SK-N-SH (cell line): ENCODE results near the gene FAM83D. TPM values are rescaled to one million over a fixed set of nuclear protein-coding genes. Genes with fewer than 3 reads are reported as not detected.

Experiments used
- CTCF ChIA-PET: fragments of 300-600, 350-600 bp; formaldehyde crosslinking; extraction: SDS; loops from one replicate; lab custom pipeline; 2021; lab: Yijun Ruan, JAX
- POLR2A ChIA-PET: fragments of 350-600 bp; sonication (Branson Sonifier 250); formaldehyde crosslinking; extraction: SDS; loops from one replicate; lab custom pipeline; 2020; ENCODE audit warnings: antibody characterized with exemption, inconsistent platforms; lab: Yijun Ruan, JAX
- DNase-seq: peaks from one replicate; pipeline ENCODE4 v3.0.0; 2012
- H2AFZ ChIP-seq: fragments of 200-600 bp; sonication (generic); 2 replicates; pipeline ENCODE4 v1.8.1; 2016; ENCODE audit warnings: antibody characterized with exemption, mild to moderate bottlenecking, low read depth
- H3F3A ChIP-seq: fragments of 200-600 bp; sonication (generic); replicated peaks from 2 replicates; pipeline ENCODE3; 2016; ENCODE audit warnings: antibody characterized with exemption, mild to moderate bottlenecking; ENCODE audit not compliant: insufficient read depth
- H3K27ac ChIP-seq, 2 experiments: fragments of 200-500 bp in 1 of 2; fragments of 200-600 bp in 1 of 2; sonication (Bioruptor generic) in 1 of 2; sonication (generic), shearing (Covaris generic) in 1 of 2; 2 replicates each; pipeline versions ENCODE4 v1.5.1 to v1.6.1; 2014 to 2016; ENCODE audit warnings: low read depth in 2 of 2, inconsistent platforms in 1 of 2, low read length in 1 of 2, mild to moderate bottlenecking in 1 of 2, mixed read lengths in 1 of 2
- H3K27me3 ChIP-seq: fragments of 200-600 bp; sonication (generic), shearing (Covaris generic); 2 replicates; pipeline ENCODE4 v1.6.1; 2016; ENCODE audit warnings: mixed run types; ENCODE audit not compliant: insufficient read depth
- H3K36me3 ChIP-seq, 2 experiments: fragments of 200-500 bp in 1 of 2; fragments of 200-600 bp in 1 of 2; sonication (Bioruptor generic) in 1 of 2; sonication (generic) in 1 of 2; replicated peaks in 1 of 2; 2 replicates each; pipeline versions ENCODE3 to v1.5.1; 2014 to 2016; ENCODE audit warnings: low read length in 1 of 2, mild to moderate bottlenecking in 1 of 2; ENCODE audit not compliant: insufficient read depth in 2 of 2, control insufficient read depth in 1 of 2
- H3K4me1 ChIP-seq, 2 experiments: fragments of 200-500 bp in 1 of 2; fragments of 200-600 bp in 1 of 2; sonication (Bioruptor generic) in 1 of 2; sonication (generic), shearing (Covaris generic) in 1 of 2; 2 replicates each; pipeline versions ENCODE4 v1.5.1 to v1.6.1; 2014 to 2016; ENCODE audit warnings: low read depth in 1 of 2, low read length in 1 of 2, mixed run types in 1 of 2; ENCODE audit not compliant: insufficient read depth in 2 of 2, control insufficient read depth in 1 of 2
- H3K4me2 ChIP-seq: fragments of 200-600 bp; sonication (generic), shearing (Covaris generic); 2 replicates; pipeline ENCODE4 v1.6.1; 2017; ENCODE audit warnings: mixed run types
- H3K4me3 ChIP-seq, 2 experiments: fragments of 200-500 bp in 1 of 2; fragments of 200-600 bp in 1 of 2; sonication (Bioruptor generic) in 1 of 2; sonication (generic), shearing (Covaris generic) in 1 of 2; 2 replicates each; pipeline versions ENCODE4 v1.5.1 to v1.8.1; 2014 to 2016; ENCODE audit warnings: low read depth in 2 of 2, inconsistent platforms in 1 of 2, low read length in 1 of 2, mild to moderate bottlenecking in 1 of 2, mixed read lengths in 1 of 2, moderate library complexity in 1 of 2
- H3K79me2 ChIP-seq: fragments of 200-600 bp; sonication (generic); 2 replicates; pipeline ENCODE4 v1.8.1; 2017; ENCODE audit warnings: mild to moderate bottlenecking; ENCODE audit not compliant: insufficient read depth
- H3K9ac ChIP-seq: fragments of 200-600 bp; sonication (generic); 2 replicates; pipeline ENCODE4 v1.6.1; 2017; ENCODE audit warnings: mixed run types
- H3K9me2 ChIP-seq: fragments of 200-600 bp; sonication (generic); 2 replicates; pipeline ENCODE4 v1.6.1; 2017; ENCODE audit warnings: mixed run types
- H3K9me3 ChIP-seq: fragments of 200-600 bp; sonication (generic); 2 replicates; pipeline ENCODE4 v1.6.1; 2017; ENCODE audit warnings: mixed run types, mild to moderate bottlenecking, moderate library complexity
- H4K20me1 ChIP-seq: fragments of 200-600 bp; sonication (generic); 2 replicates; pipeline ENCODE4 v1.6.1; 2017; ENCODE audit warnings: mild to moderate bottlenecking, mixed run types; ENCODE audit not compliant: insufficient read depth
- CTCF ChIP-seq: fragments of 200-600 bp; sonication (generic); IDR thresholded peaks from 2 replicates; pipeline ENCODE4 v1.6.1; 2017; ENCODE audit warnings: antibody characterized with exemption, mild to moderate bottlenecking, moderate library complexity
- EP300 ChIP-seq, 2 experiments: IDR thresholded peaks; 2 replicates each; pipeline versions ENCODE4 v1.4.0 to v1.6.1; 2012; ENCODE audit warnings: borderline replicate concordance in 1 of 2, low read depth in 1 of 2, low read length in 1 of 2
- FOXJ3 ChIP-seq: sonication (generic); formaldehyde crosslinking; IDR thresholded peaks from 2 replicates; pipeline ENCODE4 v1.5.1; 2020; ENCODE audit warnings: mild to moderate bottlenecking, missing genetic modification reagents
- GABPA ChIP-seq: IDR thresholded peaks from 2 replicates; pipeline ENCODE4 v1.4.0; 2012; ENCODE audit warnings: low read depth, mild to moderate bottlenecking
- JUND ChIP-seq: IDR thresholded peaks from 2 replicates; pipeline ENCODE4 v1.4.0; 2012
- MAX ChIP-seq: IDR thresholded peaks from 2 replicates; pipeline ENCODE4 v1.4.0; 2012; ENCODE audit warnings: low read depth
- MEF2A ChIP-seq: IDR thresholded peaks from 2 replicates; pipeline ENCODE4 v1.4.0; 2012; ENCODE audit warnings: low read depth, borderline replicate concordance
- MXI1 ChIP-seq: IDR thresholded peaks from 2 replicates; pipeline ENCODE4 v1.6.1; 2012; ENCODE audit warnings: mild to moderate bottlenecking, low read depth, low read length, improper control_type of control experiment
- NFIC ChIP-seq: IDR thresholded peaks from 2 replicates; pipeline ENCODE4 v1.4.0; 2012; ENCODE audit warnings: borderline replicate concordance
- NRF1 ChIP-seq: IDR thresholded peaks from 2 replicates; pipeline ENCODE4 v1.6.1; 2012; ENCODE audit warnings: low read depth, mild to moderate bottlenecking, low read length
- POLR2AphosphoS5 ChIP-seq: IDR thresholded peaks from 2 replicates; pipeline ENCODE4 v1.6.1; 2012; ENCODE audit warnings: low read depth, low read length
- REST ChIP-seq: IDR thresholded peaks from 2 replicates; pipeline ENCODE4 v1.6.1; 2012; ENCODE audit warnings: mild to moderate bottlenecking, low read depth, low read length, moderate library complexity
- RFX5 ChIP-seq: IDR thresholded peaks from 2 replicates; pipeline ENCODE4 v1.6.1; 2012; ENCODE audit warnings: mild to moderate bottlenecking, improper control_type of control experiment, low read length
- SIN3A ChIP-seq: IDR thresholded peaks from 2 replicates; pipeline ENCODE4 v1.6.1; 2012; ENCODE audit warnings: low read depth, mild to moderate bottlenecking, low read length, moderate library complexity, borderline replicate concordance
- TAF1 ChIP-seq: IDR thresholded peaks from 2 replicates; pipeline ENCODE4 v1.6.1; 2012; ENCODE audit warnings: low read depth, mild to moderate bottlenecking, low read length, moderate library complexity, borderline replicate concordance
- TCF12 ChIP-seq: IDR thresholded peaks from 2 replicates; pipeline ENCODE4 v1.4.0; 2012
- USF1 ChIP-seq: IDR thresholded peaks from 2 replicates; pipeline ENCODE4 v1.4.0; 2012; ENCODE audit warnings: low read depth, borderline replicate concordance
- USF2 ChIP-seq: fragments of 150-350 bp; IDR thresholded peaks from 2 replicates; pipeline ENCODE4 v1.6.1; 2017; ENCODE audit warnings: antibody characterized with exemption, low read length, low read depth, borderline replicate concordance
- YY1 ChIP-seq: IDR thresholded peaks from 2 replicates; pipeline ENCODE4 v1.4.0; 2012; ENCODE audit warnings: low read depth, mild to moderate bottlenecking
- WGBS: methylation state at CpG from one replicate; pipeline ENCODE4 v1.1.6; 2017; ENCODE audit warnings: low lambda C conversion rate; 5-methylcytosine and 5-hydroxymethylcytosine counted together
- polyA plus RNA-seq, 3 experiments: library from polyadenylated mRNA; depleted of rRNA; stranded (reverse); fragments of >200 nt; gene quantifications; 2 replicates each; pipeline ENCODE4 v1.2.3, GENCODE V29; 2012

FAM83D gene
- polyA plus RNA-seq, 1 of the 3 experiments (the other 2 are of a cell fraction), result 21.5 TPM

GRCh38 chr20:38987777-38988176 is 61.6 kb downstream of the FAM83D start:
- no peak for TF ChIP-seq REST
- no peak for TF ChIP-seq MAX
- no peak for TF ChIP-seq SIN3A
- TF ChIP-seq MEF2A, result no peak
- TF ChIP-seq RFX5, result no peak
- TF ChIP-seq USF2, result no peak
- no peak for TF ChIP-seq TCF12
- no peak for TF ChIP-seq TAF1
- no peak for TF ChIP-seq YY1
- no peak for TF ChIP-seq NRF1
- no peak for TF ChIP-seq MXI1
- TF ChIP-seq, all 33 proteins: peak for 0
- CTCF ChIA-PET, result interaction anchor here (0.5 kb wide), 1 partner anchor 1827 kb away, joined by 3 read pairs; no protein-coding TSS in a partner anchor
- Histone ChIP-seq H3F3A (peaks cover 15% of the 10 kb centered on the region), H3K4me1 (peaks cover 0 to 16% of the 10 kb centered on the region in 2 experiments), H3K4me3 (no peak overlapping the region), H3K27ac (no peak overlapping the region), H4K20me1 (peaks cover 4% of the 10 kb centered on the region), H3K9me3 (no peaks in the 10 kb centered on the region), H3K36me3 (peaks cover 26 to 57% of the 10 kb centered on the region in 2 experiments), H3K79me2 (peaks cover 8% of the 10 kb centered on the region), H3K9ac (no peak overlapping the region), H3K4me2 (no peak overlapping the region), H3K9me2 (no peaks in the 10 kb centered on the region), H2AFZ (no peak overlapping the region), H3K27me3 (no peaks in the 10 kb centered on the region)
- POLR2A ChIA-PET, result no interaction called here
- DNase-seq, result no peak
- WGBS, result 100% methylated on average over 4 of the region's 4 CpGs

GRCh38 chr20:38990728-38991127 is 64.5 kb downstream of the FAM83D start:
- ChIA-PET CTCF (interaction anchor here (0.6 to 1.2 kb wide), 3 partner anchors 60 to 1943 kb away, joined by 3 read pairs; no protein-coding TSS in a partner anchor), POLR2A (interaction anchor here (1.1 kb wide), 1 partner anchor 28 kb away, joined by 3 read pairs; the partner anchor contains the start of gene DHX35)
- H3K36me3 ChIP-seq, result peaks cover 35 to 69% of the 10 kb centered on the region in 2 experiments
- 0 out of 2 replicates have a peak, but pooled peaks cover 5% of the 10 kb centered on the region for H3K79me2 ChIP-seq
- H3K4me1 ChIP-seq, result peaks cover 0 to 7% of the 10 kb centered on the region in 2 experiments
- H3K27me3 ChIP-seq, result no peaks in the 10 kb centered on the region
- 100% methylated on average over 1 of the region's 1 CpG for WGBS
- no peak overlapping the region for H2AFZ ChIP-seq
- DNase-seq, result no peak
- no peak overlapping the region for H3K27ac ChIP-seq
- H3K9ac ChIP-seq, result no peak overlapping the region
- H3K4me2 ChIP-seq, result no peak overlapping the region
- no peak overlapping the region for H3K4me3 ChIP-seq
- H4K20me1 ChIP-seq, result peaks cover 4% of the 10 kb centered on the region
- H3K9me2 ChIP-seq, result no peaks in the 10 kb centered on the region
- H3F3A ChIP-seq, result peaks cover 3% of the 10 kb centered on the region
- H3K9me3 ChIP-seq, result no peaks in the 10 kb centered on the region
- TF ChIP-seq GABPA, result no peak
- no peak for TF ChIP-seq JUND
- no peak for TF ChIP-seq USF1
- TF ChIP-seq MXI1, result no peak
- TF ChIP-seq NRF1, result no peak
- no peak for TF ChIP-seq POLR2AphosphoS5
- TF ChIP-seq YY1, result no peak
- no peak for TF ChIP-seq RFX5
- TF ChIP-seq NFIC, result no peak
- no peak for TF ChIP-seq USF2
- no peak for TF ChIP-seq TAF1
- TF ChIP-seq EP300 (IDR thresholded peaks at IDR 0.05; ENCODE audit: borderline replicate concordance in 1 of 2, low read depth in 1 of 2, low read length in 1 of 2), result no peak
- no peak for TF ChIP-seq FOXJ3 (CRISPR knock-in tag)
- no peak for TF ChIP-seq CTCF
